Fibroblast of lung (primary cell): ENCODE measurements around the gene STK11IP. TPM values are rescaled to one million over a fixed set of nuclear protein-coding genes. Genes with fewer than 3 reads are reported as not detected.

ENCODE experiments used
- DNase-seq, 2 donors: peaks; one replicate each; pipeline versions ENCODE4 v3.0.0 to v3.0.0-alpha.2; 2010; ENCODE audit warnings: low read depth in 2 of 2
- H2AFZ ChIP-seq: 2 replicates; pipeline ENCODE4 v1.5.1; 2012; ENCODE audit warnings: low read length, control low read depth, inconsistent platforms
- H3K27ac ChIP-seq: 2 replicates; pipeline ENCODE4 v1.5.1; 2011; ENCODE audit warnings: low read length, control low read depth; ENCODE audit not compliant: insufficient read depth
- H3K27me3 ChIP-seq: 2 replicates; pipeline ENCODE4 v1.5.1; 2011; ENCODE audit warnings: mild to moderate bottlenecking, low read length; ENCODE audit not compliant: control insufficient read depth, insufficient read depth
- H3K36me3 ChIP-seq: 2 replicates; pipeline ENCODE4 v1.5.1; 2011; ENCODE audit warnings: low read length; ENCODE audit not compliant: control insufficient read depth, insufficient read depth
- H3K4me1 ChIP-seq: 2 replicates; pipeline ENCODE4 v1.5.1; 2011; ENCODE audit warnings: low read length; ENCODE audit not compliant: control insufficient read depth, insufficient read depth; ENCODE audit errors: extremely low read depth
- H3K4me2 ChIP-seq: 2 replicates; pipeline ENCODE4 v1.5.1; 2011; ENCODE audit warnings: low read length, control low read depth; ENCODE audit not compliant: insufficient read depth; ENCODE audit errors: extremely low read depth
- H3K4me3 ChIP-seq, 4 experiments: fragments of 200-600 bp in 1 of 4; sonication (generic) in 1 of 4; replicated peaks in 1 of 4; 2 replicates each; pipeline ENCODE4 v1.5.1; 2011 to 2016; ENCODE audit warnings: low read length in 4 of 4, low read depth in 3 of 4, mild to moderate bottlenecking in 3 of 4, control low read depth in 2 of 4, inconsistent platforms in 1 of 4, mixed read lengths in 1 of 4; ENCODE audit not compliant: insufficient read depth in 1 of 4; ENCODE audit errors: control extremely low read depth in 1 of 4
- H3K79me2 ChIP-seq: 2 replicates; pipeline ENCODE4 v1.5.1; 2012; ENCODE audit warnings: mild to moderate bottlenecking, low read length, inconsistent platforms; ENCODE audit not compliant: control insufficient read depth, insufficient read depth
- H3K9ac ChIP-seq: 2 replicates; pipeline ENCODE4 v1.5.1; 2011; ENCODE audit warnings: mild to moderate bottlenecking, low read length, control low read depth; ENCODE audit not compliant: insufficient read depth
- H3K9me3 ChIP-seq: 2 replicates; pipeline ENCODE4 v1.5.1; 2012; ENCODE audit warnings: low read depth, low read length; ENCODE audit not compliant: control insufficient read depth, insufficient read depth
- H4K20me1 ChIP-seq: 2 replicates; pipeline ENCODE4 v1.5.1; 2011; ENCODE audit warnings: low read length; ENCODE audit not compliant: control insufficient read depth, insufficient read depth; ENCODE audit errors: extremely low read depth
- CTCF ChIP-seq, 2 donors: IDR thresholded peaks in 1 of 2; conservative IDR thresholded peaks in 1 of 2; 1 replicate in 1 of 2; 2 replicates in 1 of 2; pipeline ENCODE4 v1.5.1; 2011 to 2012; ENCODE audit warnings: low read length in 2 of 2, control low read depth in 1 of 2, inconsistent platforms in 1 of 2, low read depth in 1 of 2, mild to moderate bottlenecking in 1 of 2
- EZH2 ChIP-seq: IDR thresholded peaks from 2 replicates; pipeline ENCODE4 v1.5.1; 2012; ENCODE audit warnings: low read length, control low read depth, mild to moderate bottlenecking; ENCODE audit errors: missing control alignments
- polyA plus RNA-seq, 2 donors: library from polyadenylated mRNA; depleted of rRNA in 1 of 2; stranded (reverse) in 1 of 2; unstranded in 1 of 2; fragments of >200 nt; gene quantifications; 2 replicates each; pipeline ENCODE4 v1.2.1, GENCODE V29; 2011 to 2012; ENCODE audit warnings: missing spikeins in 1 of 2
- total RNA-seq: library from RNA; depleted of rRNA; stranded (reverse); fragments of >200 nt; gene quantifications from 2 replicates; pipeline ENCODE4 v1.2.1, GENCODE V29; 2014

Gene STK11IP
- total and polyA plus RNA-seq, 2 donors (not counting 1 experiment from before 2014, with no cell fraction given): 5.6 to 16.8 TPM

GRCh38 chr2:219661197-219661954, 63.7 kb downstream of the STK11IP start:
- H3K4me1 ChIP-seq: no peaks in the 10 kb centered on the region
- H4K20me1 ChIP-seq: no peaks in the 10 kb centered on the region
- H3K36me3 ChIP-seq: no peaks in the 10 kb centered on the region
- H3K4me3 ChIP-seq: no peak overlapping the region
- H3K4me2 ChIP-seq: no peak overlapping the region
- peaks cover 2% of the 10 kb centered on the region for H3K27me3 ChIP-seq
- no peaks in the 10 kb centered on the region for H3K79me2 ChIP-seq
- no peak overlapping the region for H3K9ac ChIP-seq
- H3K27ac ChIP-seq: no peak overlapping the region
- no peak for TF ChIP-seq EZH2
- TF ChIP-seq CTCF (conservative IDR thresholded peaks at IDR 0.05 in 1 of 2, IDR thresholded peaks at IDR 0.05 in 1 of 2; ENCODE audit: low read depth in 1 of 2, low read length in 2 of 2): no peak
- no peak overlapping the region for H2AFZ ChIP-seq
- H3K9me3 ChIP-seq: no peaks in the 10 kb centered on the region
- DNase-seq: peak; percentile 23 to 75

GRCh38 chr2:219661955-219662395, 64.3 kb downstream of the STK11IP start:
- no peaks in the 10 kb centered on the region for H3K36me3 ChIP-seq
- no peaks in the 10 kb centered on the region for H4K20me1 ChIP-seq
- H3K9ac ChIP-seq: no peak overlapping the region
- H3K27ac ChIP-seq: no peak overlapping the region
- no peak overlapping the region for H2AFZ ChIP-seq
- H3K27me3 ChIP-seq: peaks cover 2% of the 10 kb centered on the region
- no peak overlapping the region for H3K4me2 ChIP-seq
- DNase-seq: peak in 1 of 2 donors; percentile 90
- no peaks in the 10 kb centered on the region for H3K4me1 ChIP-seq
- H3K4me3 ChIP-seq: no peak overlapping the region
- TF ChIP-seq EZH2 (no peak), CTCF (conservative IDR thresholded peaks at IDR 0.05 in 1 of 2, IDR thresholded peaks at IDR 0.05 in 1 of 2; ENCODE audit: low read depth in 1 of 2, low read length in 2 of 2) (no peak)
- no peaks in the 10 kb centered on the region for H3K9me3 ChIP-seq
- no peaks in the 10 kb centered on the region for H3K79me2 ChIP-seq

GRCh38 chr2:219662566-219662965, 64.9 kb downstream of the STK11IP start:
- peak in 1 of 2 donors; percentile 58 for DNase-seq
- H3K9ac ChIP-seq: no peak overlapping the region
- H3K36me3 ChIP-seq: no peaks in the 10 kb centered on the region
- no peak overlapping the region for H3K4me2 ChIP-seq
- no peak overlapping the region for H3K27ac ChIP-seq
- no peak overlapping the region for H2AFZ ChIP-seq
- no peaks in the 10 kb centered on the region for H3K79me2 ChIP-seq
- no peaks in the 10 kb centered on the region for H3K9me3 ChIP-seq
- peaks cover 2% of the 10 kb centered on the region for H3K27me3 ChIP-seq
- TF ChIP-seq CTCF (conservative IDR thresholded peaks at IDR 0.05 in 1 of 2, IDR thresholded peaks at IDR 0.05 in 1 of 2; ENCODE audit: low read depth in 1 of 2, low read length in 2 of 2): no peak
- TF ChIP-seq EZH2: no peak
- no peak overlapping the region for H3K4me3 ChIP-seq
- H4K20me1 ChIP-seq: no peaks in the 10 kb centered on the region
- H3K4me1 ChIP-seq: no peaks in the 10 kb centered on the region
